Measurements from ENCODE around the gene STIM1.

The STIM1 gene

DNA sequence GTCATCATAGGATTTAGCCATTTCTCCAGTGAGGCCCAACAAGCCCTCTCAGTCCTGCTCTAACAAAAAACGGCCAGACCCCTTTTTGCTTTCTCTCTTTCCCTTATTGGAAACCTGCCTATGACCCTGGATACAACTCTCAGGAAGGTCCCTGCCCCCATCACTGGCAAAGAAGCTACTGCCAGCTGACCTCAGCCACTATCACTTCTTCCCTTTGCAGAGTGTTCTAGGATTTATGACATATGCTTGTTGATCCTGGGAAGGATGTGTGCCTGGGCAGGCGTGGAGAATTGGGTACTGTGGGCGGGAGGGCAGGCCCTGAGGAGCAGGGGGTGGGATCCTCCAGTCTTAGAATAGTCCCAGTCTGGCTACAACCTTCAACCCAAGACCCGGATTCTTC, 39.6 kb upstream of the STIM1 start:
- Histone ChIP-seq H3K9ac (ENCODE audit: low read length) (no peak overlapping the region), H3K27me3 (ENCODE audit: insufficient read depth, low read length) (no peaks in the 10 kb centered on the region), H2AFZ (ENCODE audit: low read length) (no peak overlapping the region), H3K9me2 (ENCODE audit: low read depth, low read length) (no peaks in the 10 kb centered on the region), H3K4me3 (ENCODE audit: low read depth, low read length, poor library complexity, severe bottlenecking) (no peak overlapping the region), H4K20me1 (ENCODE audit: insufficient read depth, low read length) (no peaks in the 10 kb centered on the region), H3F3A (ENCODE audit: insufficient read depth, low read length) (no peaks in the 10 kb centered on the region), H3K79me2 (ENCODE audit: insufficient read depth, low read length) (no peaks in the 10 kb centered on the region), H3K4me2 (ENCODE audit: low read length) (no peak overlapping the region), H3K36me3 (ENCODE audit: insufficient read depth, low read length) (peaks cover 13% of the 10 kb centered on the region; the same call in 1 of the 2 replicates), H3K9me3 (ENCODE audit: low read length) (no peaks in the 10 kb centered on the region), H3K27ac (ENCODE audit: low read depth, low read length, poor library complexity, severe bottlenecking) (no peak overlapping the region), H3K4me1 (ENCODE audit: insufficient read depth, low read length, severe bottlenecking) (no peaks in the 10 kb centered on the region)
- TF ChIP-seq, protein P1, sequence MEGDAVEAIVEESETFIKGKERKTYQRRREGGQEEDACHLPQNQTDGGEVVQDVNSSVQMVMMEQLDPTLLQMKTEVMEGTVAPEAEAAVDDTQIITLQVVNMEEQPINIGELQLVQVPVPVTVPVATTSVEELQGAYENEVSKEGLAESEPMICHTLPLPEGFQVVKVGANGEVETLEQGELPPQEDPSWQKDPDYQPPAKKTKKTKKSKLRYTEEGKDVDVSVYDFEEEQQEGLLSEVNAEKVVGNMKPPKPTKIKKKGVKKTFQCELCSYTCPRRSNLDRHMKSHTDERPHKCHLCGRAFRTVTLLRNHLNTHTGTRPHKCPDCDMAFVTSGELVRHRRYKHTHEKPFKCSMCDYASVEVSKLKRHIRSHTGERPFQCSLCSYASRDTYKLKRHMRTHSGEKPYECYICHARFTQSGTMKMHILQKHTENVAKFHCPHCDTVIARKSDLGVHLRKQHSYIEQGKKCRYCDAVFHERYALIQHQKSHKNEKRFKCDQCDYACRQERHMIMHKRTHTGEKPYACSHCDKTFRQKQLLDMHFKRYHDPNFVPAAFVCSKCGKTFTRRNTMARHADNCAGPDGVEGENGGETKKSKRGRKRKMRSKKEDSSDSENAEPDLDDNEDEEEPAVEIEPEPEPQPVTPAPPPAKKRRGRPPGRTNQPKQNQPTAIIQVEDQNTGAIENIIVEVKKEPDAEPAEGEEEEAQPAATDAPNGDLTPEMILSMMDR (IDR thresholded peaks at IDR 0.05; ENCODE audit: low read length) = no peak
- TF ChIP-seq EZH2 (IDR thresholded peaks at IDR 0.05; ENCODE audit: borderline replicate concordance, low read length) = no peak

DNA sequence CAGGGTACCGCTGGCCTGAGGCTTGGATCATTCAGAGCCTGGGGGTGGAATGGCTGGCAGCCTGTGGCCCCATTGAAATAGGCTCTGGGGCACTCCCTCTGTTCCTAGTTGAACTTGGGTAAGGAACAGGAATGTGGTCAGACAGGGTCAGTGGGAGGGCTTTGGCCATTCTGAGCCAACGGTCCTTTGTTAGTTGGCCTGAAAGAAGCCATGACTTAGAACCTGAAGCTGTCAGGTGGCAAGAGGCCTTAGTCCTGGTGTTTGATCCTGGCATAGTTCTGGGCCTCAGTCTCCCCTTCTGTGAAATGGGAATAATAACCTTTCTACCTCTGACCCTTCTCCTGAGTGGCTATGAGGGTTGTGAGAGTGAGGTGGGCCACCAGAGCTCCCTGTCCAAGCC, 38.8 kb upstream of the STIM1 start:
- H3K9ac ChIP-seq (ENCODE audit: low read length) = no peak overlapping the region
- no peak overlapping the region for H2AFZ ChIP-seq (ENCODE audit: low read length)
- H3K4me1 ChIP-seq (ENCODE audit: insufficient read depth, low read length, severe bottlenecking) = no peaks in the 10 kb centered on the region
- no peaks in the 10 kb centered on the region for H4K20me1 ChIP-seq (ENCODE audit: insufficient read depth, low read length)
- no peaks in the 10 kb centered on the region for H3F3A ChIP-seq (ENCODE audit: insufficient read depth, low read length)
- no peaks in the 10 kb centered on the region for H3K9me3 ChIP-seq (ENCODE audit: low read length)
- no peak overlapping the region for H3K4me2 ChIP-seq (ENCODE audit: low read length)
- no peak overlapping the region for H3K4me3 ChIP-seq (ENCODE audit: low read depth, low read length, poor library complexity, severe bottlenecking)
- H3K36me3 ChIP-seq (ENCODE audit: insufficient read depth, low read length) = peaks cover 8% of the 10 kb centered on the region; the same call in 1 of the 2 replicates
- H3K79me2 ChIP-seq (ENCODE audit: insufficient read depth, low read length) = no peaks in the 10 kb centered on the region
- TF ChIP-seq, protein P1 (IDR thresholded peaks at IDR 0.05; ENCODE audit: low read length) = no peak
- no peak for TF ChIP-seq EZH2 (IDR thresholded peaks at IDR 0.05; ENCODE audit: borderline replicate concordance, low read length)
- no peak overlapping the region for H3K27ac ChIP-seq (ENCODE audit: low read depth, low read length, poor library complexity, severe bottlenecking)
- H3K27me3 ChIP-seq (ENCODE audit: insufficient read depth, low read length) = no peaks in the 10 kb centered on the region
- no peaks in the 10 kb centered on the region for H3K9me2 ChIP-seq (ENCODE audit: low read depth, low read length)

DNA sequence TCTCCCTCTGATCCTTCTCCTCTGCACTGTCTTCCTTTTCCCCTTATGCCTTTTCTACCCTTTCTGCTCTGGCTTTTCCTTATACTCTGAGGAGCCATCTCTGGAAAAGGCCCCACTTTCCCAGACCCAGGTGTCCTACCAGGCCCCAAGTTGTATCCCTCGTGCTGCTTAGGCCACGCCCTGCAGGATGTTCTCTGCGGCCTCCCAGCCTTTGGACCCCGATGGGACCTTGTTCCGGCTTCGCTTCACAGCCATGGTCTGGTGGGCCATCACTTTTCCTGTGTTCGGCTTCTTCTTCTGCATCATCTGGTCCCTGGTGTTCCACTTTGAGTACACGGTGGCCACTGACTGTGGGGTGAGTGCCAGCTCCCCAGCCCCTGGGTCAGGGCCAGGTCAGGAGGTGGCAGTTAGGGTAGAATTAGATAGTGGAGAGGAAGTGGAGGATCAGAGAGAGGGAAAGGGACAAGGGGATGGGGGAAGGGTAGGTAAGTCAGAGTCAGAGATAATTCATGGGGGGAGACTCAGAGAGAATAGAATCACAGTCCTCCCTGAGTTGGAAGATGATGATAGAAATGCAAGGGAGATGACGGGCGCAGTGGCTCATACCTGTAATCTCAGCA, 38.2 kb upstream of the STIM1 start:
- H4K20me1 ChIP-seq (ENCODE audit: insufficient read depth, low read length) = no peaks in the 10 kb centered on the region
- H3K4me2 ChIP-seq (ENCODE audit: low read length) = no peak overlapping the region
- no peaks in the 10 kb centered on the region for H3F3A ChIP-seq (ENCODE audit: insufficient read depth, low read length)
- H3K27ac ChIP-seq (ENCODE audit: low read depth, low read length, poor library complexity, severe bottlenecking) = no peak overlapping the region
- no peak overlapping the region for H3K9ac ChIP-seq (ENCODE audit: low read length)
- no peaks in the 10 kb centered on the region for H3K27me3 ChIP-seq (ENCODE audit: insufficient read depth, low read length)
- H3K4me3 ChIP-seq (ENCODE audit: low read depth, low read length, poor library complexity, severe bottlenecking) = no peak overlapping the region
- H3K79me2 ChIP-seq (ENCODE audit: insufficient read depth, low read length) = no peaks in the 10 kb centered on the region
- H3K36me3 ChIP-seq (ENCODE audit: insufficient read depth, low read length) = peaks cover 8% of the 10 kb centered on the region; the same call in 1 of the 2 replicates
- TF ChIP-seq, protein P1 (IDR thresholded peaks at IDR 0.05; ENCODE audit: low read length) = no peak
- TF ChIP-seq EZH2 (IDR thresholded peaks at IDR 0.05; ENCODE audit: borderline replicate concordance, low read length) = no peak
- no peaks in the 10 kb centered on the region for H3K4me1 ChIP-seq (ENCODE audit: insufficient read depth, low read length, severe bottlenecking)
- H2AFZ ChIP-seq (ENCODE audit: low read length) = no peak overlapping the region
- no peaks in the 10 kb centered on the region for H3K9me2 ChIP-seq (ENCODE audit: low read depth, low read length)
- no peaks in the 10 kb centered on the region for H3K9me3 ChIP-seq (ENCODE audit: low read length)

All from OCI-LY1 (cell line).